Glutamatergic neuron (in vitro differentiated cells): Measurements from ENCODE around the gene C1QTNF5. TPM values are rescaled to one million over a fixed set of nuclear protein-coding genes. Genes with fewer than 3 reads are reported as not detected.

Experiments
- DNase-seq: peaks from one replicate; pipeline ENCODE4 v3.0.0; 2022
- H3K27ac Mint-ChIP-seq: one replicate; pipeline ENCODE4 v1.8.0; 2020; ENCODE audit warnings: mild to moderate bottlenecking, mixed read lengths, inconsistent platforms; ENCODE audit not compliant: unreplicated experiment
- H3K27me3 Mint-ChIP-seq: one replicate; pipeline ENCODE4 v1.8.0; 2020; ENCODE audit warnings: mild to moderate bottlenecking, moderate library complexity, mixed read lengths, inconsistent platforms; ENCODE audit not compliant: unreplicated experiment
- H3K36me3 Mint-ChIP-seq: one replicate; pipeline ENCODE4 v1.8.0; 2020; ENCODE audit warnings: mild to moderate bottlenecking, mixed read lengths, inconsistent platforms; ENCODE audit not compliant: unreplicated experiment
- H3K4me1 Mint-ChIP-seq: one replicate; pipeline ENCODE4 v1.8.0; 2020; ENCODE audit warnings: mild to moderate bottlenecking, low read depth, mixed read lengths, inconsistent platforms; ENCODE audit not compliant: unreplicated experiment
- H3K4me3 Mint-ChIP-seq: one replicate; pipeline ENCODE4 v1.8.0; 2020; ENCODE audit warnings: mild to moderate bottlenecking, mixed read lengths, inconsistent platforms; ENCODE audit not compliant: unreplicated experiment
- H3K9me3 Mint-ChIP-seq: one replicate; pipeline ENCODE4 v1.8.0; 2020; ENCODE audit warnings: mild to moderate bottlenecking, moderate library complexity, mixed read lengths, inconsistent platforms; ENCODE audit not compliant: unreplicated experiment
- total RNA-seq: library from RNA; stranded (reverse); fragmentation: NEBNext Ultra II Directional; extraction: Animal tissue kit (Norgen Biotek cat#: 25700); gene quantifications from one replicate; pipeline ENCODE4 v1.2.1, GENCODE V29; 2021; ENCODE audit not compliant: unreplicated experiment
- TF ChIP-seq, protein P1 (sequence below): fragments of 200-600 bp; sonication (generic); IDR thresholded peaks from one replicate; pipeline ENCODE4 v1.5.0; 2021; ENCODE audit not compliant: partially characterized antibody, unreplicated experiment

Gene C1QTNF5
- total RNA-seq, 1 donor from 2014 or later: 0.32 TPM

DNA sequence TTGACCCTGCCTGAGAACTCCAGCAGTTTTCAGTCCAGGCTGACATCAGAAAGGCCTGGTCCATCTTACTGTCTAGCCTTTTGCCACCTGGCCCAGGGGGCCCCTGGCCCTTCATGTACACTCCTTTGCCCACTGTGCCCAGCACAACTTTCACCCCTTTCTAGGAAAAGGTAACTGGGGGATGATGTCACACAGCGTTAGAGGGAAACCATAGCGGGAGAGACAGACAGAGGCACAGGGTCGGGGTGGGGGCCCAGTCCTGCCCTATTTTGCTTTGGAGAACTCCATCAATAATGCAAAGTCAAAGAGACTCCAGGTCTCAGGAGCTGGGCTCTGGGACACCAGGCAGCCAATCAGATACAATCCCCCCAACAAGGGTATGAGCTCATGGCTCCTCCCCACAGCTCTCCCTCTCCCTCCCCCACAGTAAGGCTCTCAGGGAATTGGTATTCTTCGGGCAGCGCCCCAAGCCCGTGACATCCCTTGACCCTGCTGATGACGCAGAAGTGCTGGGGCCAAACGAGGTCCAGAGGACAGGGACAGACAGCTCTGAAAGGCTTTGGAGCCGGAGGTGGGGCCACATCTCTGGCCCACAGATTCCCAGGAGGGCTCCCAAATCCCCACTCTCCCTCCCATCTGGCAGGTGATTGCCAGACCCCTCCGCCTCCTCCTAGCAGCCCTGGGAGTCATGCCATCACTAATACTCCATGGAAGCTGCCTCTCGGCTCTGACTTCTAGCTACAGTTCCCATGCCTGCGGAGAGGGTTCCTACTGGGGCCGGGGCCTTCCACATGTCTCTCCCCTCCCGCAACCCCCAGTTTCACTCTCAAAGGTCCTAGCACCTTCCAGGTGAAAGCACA, 34.9 kb upstream of the C1QTNF5 start:
- Mint-ChIP-seq H3K36me3 (no peaks in the 10 kb centered on the region), H3K9me3 (no peaks in the 10 kb centered on the region), H3K27me3 (peaks cover 6% of the 10 kb centered on the region), H3K4me1 (peaks cover 25% of the 10 kb centered on the region), H3K4me3 (no peak overlapping the region), H3K27ac (no peak overlapping the region)
- no peak for DNase-seq
- TF ChIP-seq, protein P1, sequence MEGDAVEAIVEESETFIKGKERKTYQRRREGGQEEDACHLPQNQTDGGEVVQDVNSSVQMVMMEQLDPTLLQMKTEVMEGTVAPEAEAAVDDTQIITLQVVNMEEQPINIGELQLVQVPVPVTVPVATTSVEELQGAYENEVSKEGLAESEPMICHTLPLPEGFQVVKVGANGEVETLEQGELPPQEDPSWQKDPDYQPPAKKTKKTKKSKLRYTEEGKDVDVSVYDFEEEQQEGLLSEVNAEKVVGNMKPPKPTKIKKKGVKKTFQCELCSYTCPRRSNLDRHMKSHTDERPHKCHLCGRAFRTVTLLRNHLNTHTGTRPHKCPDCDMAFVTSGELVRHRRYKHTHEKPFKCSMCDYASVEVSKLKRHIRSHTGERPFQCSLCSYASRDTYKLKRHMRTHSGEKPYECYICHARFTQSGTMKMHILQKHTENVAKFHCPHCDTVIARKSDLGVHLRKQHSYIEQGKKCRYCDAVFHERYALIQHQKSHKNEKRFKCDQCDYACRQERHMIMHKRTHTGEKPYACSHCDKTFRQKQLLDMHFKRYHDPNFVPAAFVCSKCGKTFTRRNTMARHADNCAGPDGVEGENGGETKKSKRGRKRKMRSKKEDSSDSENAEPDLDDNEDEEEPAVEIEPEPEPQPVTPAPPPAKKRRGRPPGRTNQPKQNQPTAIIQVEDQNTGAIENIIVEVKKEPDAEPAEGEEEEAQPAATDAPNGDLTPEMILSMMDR: no peak

DNA sequence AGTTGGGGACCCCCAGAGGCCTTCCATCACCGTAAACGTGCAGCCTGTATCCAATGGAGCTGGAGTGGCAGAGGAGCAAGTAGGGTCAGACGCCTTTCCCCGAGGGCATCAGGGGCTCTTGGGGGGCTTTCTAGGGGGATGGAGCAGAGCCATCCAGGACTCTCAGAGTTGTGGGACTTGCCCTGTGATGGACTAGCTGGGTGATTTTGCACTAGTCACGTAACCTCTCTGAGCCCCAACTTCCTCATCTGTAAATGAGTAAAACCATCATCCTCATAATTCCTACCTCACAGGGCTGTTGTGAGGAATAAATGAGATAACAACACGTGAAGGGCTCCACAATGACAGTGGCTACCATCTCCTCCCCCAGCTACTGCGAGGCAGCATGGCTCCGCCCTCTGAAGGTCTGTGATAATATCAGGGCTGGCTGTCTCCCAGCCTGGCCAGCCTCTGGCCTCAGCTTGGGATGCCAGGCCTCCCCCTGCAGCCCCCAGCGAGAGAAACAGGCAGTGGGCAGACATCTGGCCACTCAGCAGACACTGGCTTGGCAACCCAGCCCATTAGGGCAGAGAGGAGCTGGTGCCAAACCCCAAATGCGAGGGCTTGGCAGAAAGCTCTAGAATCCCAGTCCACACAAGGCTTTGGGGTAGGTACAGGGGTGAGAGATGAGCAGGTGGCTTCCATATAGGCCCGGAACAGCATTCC, 34.1 kb upstream of the C1QTNF5 start:
- no peak overlapping the region for H3K4me3 Mint-ChIP-seq
- no peak overlapping the region for H3K27ac Mint-ChIP-seq
- H3K4me1 Mint-ChIP-seq: peaks cover 28% of the 10 kb centered on the region
- DNase-seq: no peak
- H3K27me3 Mint-ChIP-seq: peaks cover 6% of the 10 kb centered on the region
- no peaks in the 10 kb centered on the region for H3K9me3 Mint-ChIP-seq
- TF ChIP-seq, protein P1: no peak
- no peaks in the 10 kb centered on the region for H3K36me3 Mint-ChIP-seq

DNA sequence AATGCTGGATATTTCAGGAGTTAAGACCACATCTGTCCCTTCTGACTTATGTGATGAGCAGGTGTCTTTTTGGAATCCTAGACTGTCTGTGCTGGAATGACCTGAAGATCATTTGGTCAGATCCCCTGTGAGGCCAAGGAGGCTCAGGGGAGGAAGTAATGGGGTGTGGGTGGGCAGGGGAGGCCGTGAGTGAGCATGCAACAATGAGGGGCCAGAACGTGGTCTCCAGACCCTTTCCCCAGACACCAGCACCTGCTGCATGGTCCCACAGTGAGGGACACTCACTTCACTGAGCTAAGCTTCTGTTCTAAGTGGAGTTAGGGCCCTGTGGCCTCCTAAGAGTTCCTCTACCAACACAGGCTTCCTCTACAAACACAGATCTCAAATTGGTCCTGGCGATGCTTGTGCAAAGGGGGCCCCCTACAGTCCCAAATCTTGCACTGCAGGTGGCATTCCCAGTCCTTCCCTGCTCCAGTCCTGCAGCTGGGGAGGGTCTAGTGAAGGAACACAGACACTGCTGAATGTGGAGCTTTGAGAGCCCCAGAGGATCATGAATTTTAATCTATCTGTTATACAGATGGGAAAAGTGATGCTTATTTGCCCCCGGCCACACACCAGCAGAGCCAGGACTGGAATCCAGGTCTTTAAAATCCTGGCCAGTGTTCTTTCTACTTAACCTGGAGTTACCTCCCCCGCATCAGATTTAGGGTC, 33.4 kb upstream of the C1QTNF5 start:
- Mint-ChIP-seq H3K9me3 (no peaks in the 10 kb centered on the region), H3K4me1 (peaks cover 32% of the 10 kb centered on the region), H3K36me3 (no peaks in the 10 kb centered on the region), H3K27ac (no peak overlapping the region), H3K4me3 (no peak overlapping the region), H3K27me3 (peaks cover 10% of the 10 kb centered on the region)
- peak; percentile 92 for DNase-seq
- TF ChIP-seq, protein P1: peak; percentile 90

DNA sequence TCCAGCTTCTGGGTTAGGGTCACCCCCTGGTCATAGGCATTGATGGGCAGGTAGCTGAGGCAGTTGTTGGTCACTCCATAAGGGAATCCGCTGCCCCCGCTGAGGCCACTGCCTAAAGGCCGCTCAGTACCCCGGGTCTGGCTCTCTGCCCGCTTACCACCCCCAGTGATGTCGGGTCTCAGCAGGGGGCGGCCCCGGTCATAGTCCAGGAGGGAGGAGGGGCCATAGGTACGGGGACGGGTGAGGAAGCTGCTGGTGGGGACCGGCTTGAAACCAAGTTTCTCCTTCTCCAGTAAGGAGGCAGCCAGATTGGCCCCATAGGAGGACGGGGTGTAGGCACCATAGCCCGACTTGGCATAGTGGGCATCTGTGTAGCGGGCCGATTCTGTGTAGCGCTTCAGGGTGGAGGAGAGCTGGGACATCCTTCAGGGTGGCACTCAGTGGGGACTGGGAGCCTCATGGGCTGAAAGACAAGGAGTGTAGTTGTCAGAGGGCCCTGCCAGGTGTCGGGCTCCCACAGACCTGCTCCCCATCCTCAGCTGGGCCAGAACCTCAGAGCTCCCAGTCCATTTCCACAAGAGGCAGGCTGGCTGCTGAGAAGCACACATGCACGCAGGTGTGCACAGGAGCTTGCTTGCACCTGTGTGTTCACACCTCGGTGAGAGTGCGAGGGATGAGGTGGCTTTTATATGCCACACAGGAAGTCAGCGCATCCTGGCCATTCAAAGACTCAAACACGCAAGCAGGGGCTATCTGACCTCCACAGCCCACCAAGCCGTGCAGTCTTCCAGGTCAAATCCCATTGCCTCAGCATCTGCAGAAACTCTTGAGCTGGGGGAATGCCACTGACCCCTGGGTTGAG, 32.6 kb upstream of the C1QTNF5 start:
- H3K36me3 Mint-ChIP-seq: no peaks in the 10 kb centered on the region
- peaks cover 34% of the 10 kb centered on the region for H3K4me1 Mint-ChIP-seq
- H3K9me3 Mint-ChIP-seq: no peaks in the 10 kb centered on the region
- no peak overlapping the region for H3K4me3 Mint-ChIP-seq
- no peak overlapping the region for H3K27ac Mint-ChIP-seq
- no peak for DNase-seq
- H3K27me3 Mint-ChIP-seq: peaks cover 10% of the 10 kb centered on the region
- TF ChIP-seq, protein P1: no peak
